GM21825 (cell line): ENCODE measurements around the gene IER2.
A peak's percentile ranks its signal among the peaks of the same experiment; 100 is the strongest.
"Not testable (repeated sequence)": the region's sequence is repeated elsewhere in the genome, so short reads cannot be mapped to it uniquely, and the experiment has no call there.

Experiments used
- ATAC-seq: cut with Tn5 transposase; IDR thresholded peaks from one replicate; pipeline ENCODE4 v1.9.1; 2021; ENCODE audit warnings: mild to moderate bottlenecking, moderate library complexity; ENCODE audit not compliant: unreplicated experiment

IER2 gene

DNA sequence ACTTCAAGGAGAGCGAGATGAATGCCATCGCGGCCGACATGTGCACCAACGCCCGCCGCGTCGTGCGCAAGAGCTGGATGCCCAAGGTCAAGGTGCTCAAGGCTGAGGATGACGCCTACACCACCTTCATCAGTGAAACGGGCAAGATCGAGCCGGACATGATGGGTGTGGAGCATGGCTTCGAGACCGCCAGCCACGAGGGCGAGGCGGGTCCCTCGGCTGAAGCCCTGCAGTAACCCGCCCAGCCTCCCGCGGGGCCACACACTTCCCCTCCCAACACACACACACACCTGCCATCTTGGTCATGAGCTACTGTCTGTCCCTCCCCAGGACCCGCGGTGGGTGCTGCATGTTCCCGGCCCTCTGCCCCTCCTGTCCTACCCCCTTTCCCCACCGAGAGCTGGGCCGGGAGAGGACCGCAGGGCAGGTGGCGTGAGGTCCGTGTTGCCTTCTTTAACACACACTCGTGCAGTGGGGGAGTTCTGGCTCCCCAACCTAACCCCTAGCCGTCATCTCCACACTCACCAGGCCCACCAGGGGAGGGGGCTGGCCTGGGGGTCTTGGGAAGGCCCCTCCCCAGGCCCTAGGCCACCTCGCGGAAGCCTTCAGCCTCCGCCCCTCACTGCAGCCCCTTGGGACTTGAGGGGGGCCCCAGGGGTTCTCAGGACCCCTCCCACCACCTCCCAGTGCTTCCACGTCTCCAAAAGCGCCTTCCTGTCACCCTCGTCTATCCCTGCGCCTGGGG, 11.9 kb upstream of the IER2 start:
- no peak for ATAC-seq

DNA sequence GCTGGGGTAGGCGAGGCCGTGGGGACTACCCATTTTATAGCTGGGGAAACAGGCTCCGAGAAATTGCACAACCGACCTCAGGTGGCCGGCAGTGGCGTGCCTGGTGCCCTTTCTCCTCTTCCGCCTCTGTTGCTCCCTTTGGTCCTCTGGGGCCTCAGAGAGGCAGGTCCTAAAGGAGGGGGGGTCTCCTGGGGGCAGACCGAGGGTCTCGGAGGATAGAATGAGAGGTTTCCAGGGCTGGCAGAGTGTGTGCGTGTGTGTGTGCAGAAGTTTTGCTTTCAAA, 11.4 kb upstream of the IER2 start:
- ATAC-seq: no peak

DNA sequence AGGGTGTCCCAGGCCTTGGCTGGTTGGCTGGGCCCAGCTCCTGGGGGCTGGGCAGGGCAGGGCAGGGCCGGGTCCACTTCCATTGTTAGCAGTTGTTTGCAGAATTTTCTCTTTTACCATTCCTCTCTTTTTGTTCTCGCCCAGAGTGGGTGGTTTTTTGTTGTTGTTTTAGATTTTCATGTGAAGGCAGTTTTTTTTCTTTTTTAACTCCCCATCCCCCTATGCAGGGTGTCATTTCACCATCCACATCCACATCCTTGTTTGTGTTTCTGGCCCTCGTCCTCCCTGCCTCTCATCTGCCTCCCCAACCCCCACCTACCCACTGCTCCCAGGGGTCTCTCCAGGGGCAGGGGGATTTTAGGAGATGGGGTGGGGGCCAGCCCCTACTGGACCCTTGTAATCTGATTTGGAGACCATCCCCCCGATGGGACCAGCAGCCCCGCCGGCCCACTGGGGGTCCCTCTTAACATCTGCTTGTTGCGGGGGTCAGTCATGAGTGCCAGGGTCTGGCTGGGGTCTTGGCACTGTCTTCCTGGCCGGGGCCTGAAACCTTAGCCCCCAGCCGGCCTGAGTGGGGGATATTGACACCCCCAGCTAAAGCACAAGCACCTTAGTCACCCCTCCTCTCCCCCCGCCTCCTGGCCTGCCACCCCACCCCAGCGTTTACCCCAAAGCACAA, 10.4 kb upstream of the IER2 start:
- no peak for ATAC-seq

DNA sequence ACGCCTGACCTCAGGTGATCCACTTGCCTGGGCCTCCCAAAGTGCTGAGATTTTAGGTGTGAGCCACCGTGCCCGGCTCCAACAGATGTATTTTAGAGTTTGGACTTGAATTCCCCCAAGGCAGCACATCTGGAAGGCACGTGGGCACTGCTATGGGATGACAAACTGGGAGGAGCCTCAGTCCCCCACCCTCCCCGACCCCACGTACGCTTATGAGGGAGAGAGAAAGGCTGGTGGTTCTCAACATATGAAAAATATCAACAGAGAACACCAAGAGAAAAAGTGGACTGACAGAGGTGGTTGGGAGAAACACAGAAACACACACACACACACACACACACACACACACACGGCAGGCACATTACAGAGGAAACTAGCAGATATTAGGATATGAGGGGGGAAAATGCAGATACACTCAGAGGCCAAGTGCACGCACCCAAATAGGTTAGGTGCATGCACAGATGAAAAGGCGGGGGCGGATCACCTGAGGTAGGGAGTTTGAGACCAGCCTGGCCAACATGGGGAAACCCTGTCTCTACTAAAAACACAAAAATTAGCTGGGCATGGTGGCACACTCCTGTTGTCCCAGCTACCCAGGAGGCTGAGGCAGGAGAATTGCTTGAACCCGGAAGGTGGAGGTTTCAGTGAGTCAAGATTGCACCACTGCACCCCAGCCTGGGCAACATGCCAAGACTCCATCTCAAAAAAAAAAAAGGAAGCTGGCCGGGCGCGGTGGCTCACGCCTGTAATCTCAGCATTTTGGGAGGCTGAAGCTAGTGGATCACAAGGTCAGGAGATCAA, 3.2 kb upstream of the IER2 start:
- ATAC-seq: no peak

DNA sequence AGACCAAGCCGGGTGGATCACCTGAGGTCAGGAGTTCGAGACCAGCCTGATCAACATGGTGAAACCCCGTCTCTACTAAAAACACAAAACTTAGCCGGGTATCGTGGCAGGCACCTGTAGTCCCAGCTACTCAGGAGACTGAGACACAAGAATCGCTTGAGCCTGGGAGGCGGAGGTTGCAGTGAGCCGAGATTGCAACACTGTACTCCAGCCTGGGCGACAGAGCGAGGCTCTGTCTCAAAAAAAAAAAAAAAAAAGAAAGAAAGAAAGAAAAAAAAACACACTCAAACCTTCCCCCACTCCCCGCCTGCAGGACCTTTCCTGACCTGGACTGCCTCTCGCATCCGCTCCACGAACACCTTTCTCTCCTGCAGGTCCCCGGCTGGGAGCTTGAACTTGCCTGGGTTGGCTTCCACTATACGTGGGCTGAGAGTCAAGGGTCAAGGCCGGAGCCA, 1.0 kb upstream of the IER2 start:
- ATAC-seq: not testable (repeated sequence)

DNA sequence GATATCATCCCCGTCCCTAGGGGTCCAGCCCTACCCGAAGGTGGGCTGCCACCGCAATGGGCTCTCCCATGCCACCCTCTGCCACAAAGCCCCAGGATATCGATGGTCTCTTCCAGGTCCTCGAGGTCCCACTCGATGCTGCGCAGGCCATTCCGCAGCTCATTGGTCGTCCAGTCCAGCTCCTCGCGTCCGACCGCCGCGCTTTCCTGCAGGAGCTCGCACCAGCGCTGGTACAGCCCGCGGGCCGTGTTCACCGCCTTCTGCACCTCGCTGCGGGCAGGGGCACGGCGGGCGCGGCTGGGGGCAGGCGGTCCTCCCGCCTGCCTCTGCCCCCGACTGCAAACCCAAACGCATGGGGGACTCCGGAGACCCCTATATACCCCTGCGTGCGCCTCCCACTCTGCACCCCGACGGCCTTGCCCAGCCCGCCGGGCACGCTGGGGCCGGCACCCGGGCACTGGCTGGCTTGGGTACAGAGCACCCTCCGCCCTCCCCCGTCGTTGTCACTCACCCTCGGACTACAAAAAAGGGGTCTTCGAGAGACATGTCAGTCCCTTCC, 504 bp upstream of the IER2 start:
- ATAC-seq: no peak

DNA sequence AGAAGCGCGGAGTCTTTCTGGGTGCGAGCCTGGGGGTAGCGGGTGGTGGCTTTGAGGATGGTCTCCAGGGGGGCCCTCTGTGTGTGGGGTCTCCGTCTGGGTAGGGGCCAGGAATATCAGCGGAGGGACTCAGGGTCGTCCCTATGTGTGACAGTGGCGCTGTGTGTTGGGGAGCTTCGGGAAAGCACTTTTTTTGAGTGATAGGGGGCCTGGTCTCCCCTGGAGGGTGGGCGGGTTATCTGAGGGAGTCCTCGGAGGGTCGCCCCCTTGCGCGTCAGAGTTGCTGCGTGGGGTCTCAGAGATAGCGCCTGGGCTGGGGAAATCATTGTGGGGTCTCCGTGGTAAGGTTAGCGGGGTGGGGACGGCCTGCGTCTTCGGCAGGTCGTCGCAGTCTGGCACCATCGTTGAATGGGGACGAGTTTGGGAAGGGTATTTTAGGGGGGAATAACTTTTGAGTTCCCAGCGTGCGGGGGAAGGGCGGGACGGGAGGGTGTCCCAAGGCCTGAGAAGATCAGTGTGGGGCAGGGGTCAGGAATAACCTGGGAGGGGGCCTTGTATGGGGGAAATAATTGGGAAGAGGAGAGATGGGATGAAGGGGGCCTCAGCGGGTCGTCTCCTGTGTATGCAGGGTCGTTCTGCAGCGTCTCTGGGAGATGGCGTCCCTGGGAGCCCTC, 857 bp downstream of the IER2 start:
- ATAC-seq: no peak

DNA sequence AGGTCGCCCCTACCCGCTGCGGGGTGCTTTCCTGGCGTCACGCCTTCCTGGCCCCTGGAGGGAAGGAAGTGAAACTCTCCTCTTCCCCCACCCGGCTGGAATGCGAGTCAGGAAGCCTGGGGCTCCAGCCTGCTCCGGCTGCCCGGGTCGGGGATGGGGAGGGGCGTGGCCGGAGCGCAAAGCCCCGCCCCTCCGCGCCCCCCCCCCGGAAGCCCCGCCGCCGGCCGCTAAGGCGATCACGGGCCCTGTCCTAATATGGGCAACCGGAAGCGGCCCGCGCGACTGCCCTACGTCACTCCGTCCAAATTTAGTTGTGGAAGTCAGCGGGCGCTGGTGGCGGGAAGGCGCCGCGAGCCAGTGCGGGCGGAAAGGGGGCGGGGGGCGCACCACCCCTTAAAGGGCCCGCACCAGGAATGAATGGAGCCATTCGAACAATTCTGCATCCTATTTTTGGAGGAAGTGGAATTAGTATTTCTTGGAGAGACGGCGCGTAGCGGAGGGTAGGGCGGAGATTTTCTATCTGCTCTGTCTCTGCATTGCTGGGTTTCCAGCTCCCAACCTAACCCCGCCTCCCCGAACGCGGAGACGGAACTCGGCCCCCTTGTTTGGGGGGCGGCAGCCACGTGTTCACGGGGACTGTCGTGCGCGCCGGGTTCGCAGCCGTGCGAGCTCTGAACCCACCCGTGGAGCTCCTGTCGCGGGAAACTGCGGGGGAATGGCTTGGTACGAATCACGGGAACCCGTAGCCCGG, 1.6 kb downstream of the IER2 start:
- peak; percentile 35 for ATAC-seq

DNA sequence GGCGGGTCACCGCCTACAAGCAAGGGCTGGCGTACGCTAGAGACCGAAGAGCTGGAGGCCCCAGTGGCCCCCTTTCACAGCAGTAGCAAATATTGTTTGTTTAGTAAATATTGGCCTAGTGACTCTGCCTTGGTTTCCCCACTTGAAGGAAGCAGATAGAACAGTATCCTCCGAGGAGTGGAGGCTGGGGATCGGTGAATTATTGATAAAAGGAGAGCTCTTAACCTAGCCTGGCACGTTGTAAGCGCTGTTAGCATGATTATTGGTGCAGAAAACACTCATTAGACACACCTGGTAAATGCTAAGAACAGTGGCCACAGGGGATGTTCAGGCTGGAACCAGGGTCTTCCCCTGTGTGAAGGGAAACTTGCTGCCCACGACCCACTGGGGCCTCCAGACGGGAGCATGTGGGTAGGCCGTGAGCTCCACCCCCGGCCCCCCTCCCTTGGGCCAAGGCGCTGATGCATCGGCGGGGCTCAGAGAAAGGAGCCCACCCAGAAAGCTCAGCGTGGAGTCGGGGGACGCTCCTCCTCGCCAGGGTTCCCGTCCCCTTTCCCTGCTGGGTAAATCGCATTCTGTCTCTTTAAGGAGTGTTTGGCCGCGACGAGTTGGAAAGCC, 2.3 kb downstream of the IER2 start:
- peak; percentile 4 for ATAC-seq

DNA sequence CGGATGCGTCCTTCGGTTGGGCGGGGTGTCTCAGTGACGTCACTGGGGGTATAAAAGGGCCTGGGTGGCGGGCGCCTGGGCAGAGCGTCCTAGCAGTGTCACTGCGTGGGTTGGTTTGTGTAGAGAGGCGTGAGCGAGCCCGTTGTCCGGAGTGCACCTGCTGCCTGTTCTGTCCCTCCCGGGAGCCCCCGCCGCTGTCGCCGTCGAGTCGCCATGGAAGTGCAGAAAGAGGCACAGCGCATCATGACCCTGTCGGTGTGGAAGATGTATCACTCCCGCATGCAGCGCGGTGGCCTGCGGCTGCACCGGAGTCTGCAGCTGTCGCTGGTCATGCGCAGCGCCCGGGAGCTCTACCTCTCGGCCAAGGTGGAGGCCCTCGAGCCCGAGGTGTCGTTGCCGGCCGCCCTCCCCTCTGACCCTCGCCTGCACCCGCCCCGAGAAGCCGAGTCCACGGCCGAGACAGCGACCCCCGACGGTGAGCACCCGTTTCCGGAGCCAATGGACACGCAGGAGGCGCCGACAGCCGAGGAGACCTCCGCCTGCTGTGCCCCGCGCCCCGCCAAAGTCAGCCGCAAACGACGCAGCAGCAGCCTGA, 2.9 kb downstream of the IER2 start:
- peak; percentile 25 for ATAC-seq

DNA sequence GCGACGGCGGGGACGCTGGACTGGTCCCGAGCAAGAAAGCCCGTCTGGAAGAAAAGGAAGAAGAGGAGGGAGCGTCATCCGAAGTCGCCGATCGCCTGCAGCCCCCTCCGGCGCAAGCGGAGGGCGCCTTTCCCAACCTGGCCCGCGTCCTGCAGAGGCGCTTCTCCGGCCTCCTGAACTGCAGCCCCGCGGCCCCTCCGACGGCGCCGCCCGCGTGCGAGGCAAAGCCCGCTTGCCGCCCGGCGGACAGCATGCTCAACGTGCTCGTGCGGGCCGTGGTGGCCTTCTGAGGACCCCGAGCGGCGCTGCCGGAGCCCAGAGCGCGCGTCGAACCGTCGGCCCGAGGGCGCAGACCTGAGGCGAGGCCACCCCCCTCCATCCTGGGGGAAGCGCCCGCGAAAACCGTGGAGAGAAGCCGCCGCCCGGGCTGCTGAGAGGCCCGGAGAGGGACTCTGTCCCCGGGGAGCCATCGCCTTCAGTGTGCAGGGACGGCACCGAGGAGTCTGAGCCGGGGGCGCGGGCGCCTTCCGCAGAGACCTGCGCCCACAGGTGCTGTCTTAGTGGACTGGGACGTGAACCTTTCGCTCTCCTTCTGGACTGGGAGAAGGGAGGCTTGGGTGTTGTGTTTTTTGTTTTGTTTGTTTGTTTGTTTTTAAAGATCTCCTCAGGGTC, 3.5 kb downstream of the IER2 start:
- no peak for ATAC-seq

DNA sequence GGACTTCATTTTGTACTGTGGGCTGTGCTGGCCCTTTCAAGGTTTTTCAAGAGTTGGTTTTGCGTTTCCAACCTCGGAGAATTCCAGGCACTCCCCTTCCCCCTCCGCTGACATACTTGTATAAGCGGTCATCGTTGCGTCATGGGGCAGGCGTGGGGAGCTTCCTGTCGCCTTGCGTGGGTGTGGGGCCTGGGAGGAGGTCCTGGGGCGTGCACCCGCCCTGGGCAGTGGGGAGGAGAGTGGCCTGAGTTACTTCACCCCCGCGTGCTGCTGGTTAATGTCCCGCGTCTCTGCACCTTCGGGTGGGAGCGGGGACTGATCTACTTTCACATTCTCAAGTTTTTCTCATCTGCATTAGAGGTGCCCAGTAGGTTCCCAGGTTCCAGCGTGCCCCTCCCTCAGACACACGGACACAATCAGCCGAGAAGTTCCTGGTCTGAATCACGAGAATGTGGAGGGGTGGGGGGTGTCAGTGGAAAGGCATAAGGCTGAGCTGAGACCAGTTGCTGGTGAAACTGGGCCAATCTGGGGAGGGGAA, 4.1 kb downstream of the IER2 start:
- no peak for ATAC-seq

DNA sequence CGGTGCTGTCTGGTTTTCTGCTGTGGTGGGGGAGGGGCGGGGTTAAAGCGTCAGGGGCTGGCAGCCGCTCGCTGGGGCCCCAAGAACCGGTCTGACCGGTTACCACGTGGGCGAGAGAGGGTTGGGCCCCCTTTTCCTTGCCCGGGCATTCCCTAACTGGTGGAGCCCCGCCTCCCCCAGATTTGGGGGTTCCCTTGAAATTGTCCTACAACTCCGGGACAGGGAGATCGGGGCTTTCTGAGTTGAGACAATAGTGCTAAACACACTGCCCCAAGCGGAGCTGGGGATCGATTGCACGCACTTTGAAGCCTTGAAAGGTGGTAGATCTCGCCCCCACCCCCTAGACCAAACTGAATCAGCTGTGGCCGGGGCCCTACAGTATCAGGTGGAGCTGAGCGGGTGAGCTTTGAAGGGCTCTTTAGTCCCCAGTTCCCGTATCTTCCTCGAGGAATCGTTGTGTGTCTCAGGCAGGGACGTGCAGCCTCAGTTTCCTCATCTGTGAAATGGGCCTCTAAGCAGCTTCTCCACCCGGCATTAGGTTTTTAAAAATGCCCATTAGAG, 4.8 kb downstream of the IER2 start:
- no peak for ATAC-seq

DNA sequence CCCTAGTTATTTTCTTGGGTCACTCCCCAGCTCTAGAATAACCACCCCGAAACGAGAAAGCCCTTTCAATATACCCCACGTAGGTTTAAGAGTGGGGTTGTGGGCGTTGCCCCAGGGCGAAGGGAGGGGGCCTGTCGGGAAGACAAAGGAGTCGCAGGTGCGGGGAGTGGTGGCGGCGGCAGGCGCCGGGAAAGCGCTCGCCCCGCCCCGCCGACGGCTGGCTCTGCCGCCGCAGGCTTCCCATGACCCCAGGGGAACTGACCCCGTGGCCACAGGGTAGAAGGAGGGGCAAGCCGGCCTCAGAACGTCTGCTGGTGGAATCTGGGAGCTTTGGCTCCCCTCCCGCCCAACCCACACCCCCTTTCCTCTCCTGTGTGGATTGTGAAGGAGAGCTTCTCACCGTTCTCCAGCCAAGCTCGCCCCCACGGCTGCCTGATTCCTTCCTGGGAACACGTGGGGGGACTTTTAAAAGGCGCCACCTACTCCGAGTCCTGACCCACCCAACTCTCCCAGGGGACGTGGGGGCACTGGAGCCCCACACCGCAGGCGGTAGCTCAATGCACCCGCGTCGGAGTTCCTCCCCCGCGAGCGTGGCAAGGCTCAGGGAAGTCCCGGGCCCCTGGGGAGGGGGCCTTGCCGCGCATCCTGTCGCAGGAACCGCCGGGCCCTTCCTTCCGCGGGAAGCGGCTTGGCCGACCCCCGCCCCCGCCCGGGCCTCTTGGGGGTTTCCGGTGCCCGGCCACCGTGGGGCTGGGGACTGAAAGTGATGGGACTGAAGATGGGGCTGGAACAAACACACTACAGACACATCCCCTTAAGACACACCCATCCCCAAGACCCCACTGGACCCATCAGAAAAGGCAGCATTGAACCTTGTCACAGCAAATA, 5.5 kb downstream of the IER2 start:
- no peak for ATAC-seq

DNA sequence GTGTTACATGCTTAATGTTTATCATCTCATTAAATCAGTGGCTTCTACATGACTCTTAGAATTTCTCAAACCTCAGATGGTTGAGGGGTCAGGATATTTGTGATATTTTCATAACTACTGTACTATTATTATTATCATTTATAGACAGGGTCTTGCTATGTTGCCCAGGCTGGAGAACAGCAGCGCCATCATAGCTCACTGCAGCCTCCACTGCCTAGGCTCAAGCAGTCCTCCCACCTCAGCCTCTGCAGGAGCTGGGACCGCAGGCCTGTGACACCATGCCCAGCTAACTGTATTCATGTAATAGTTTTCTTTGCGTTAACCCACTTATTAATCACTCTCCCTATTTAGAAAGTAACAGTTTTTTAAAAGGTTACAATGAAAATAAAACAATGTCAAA, 9.5 kb downstream of the IER2 start:
- no peak for ATAC-seq

DNA sequence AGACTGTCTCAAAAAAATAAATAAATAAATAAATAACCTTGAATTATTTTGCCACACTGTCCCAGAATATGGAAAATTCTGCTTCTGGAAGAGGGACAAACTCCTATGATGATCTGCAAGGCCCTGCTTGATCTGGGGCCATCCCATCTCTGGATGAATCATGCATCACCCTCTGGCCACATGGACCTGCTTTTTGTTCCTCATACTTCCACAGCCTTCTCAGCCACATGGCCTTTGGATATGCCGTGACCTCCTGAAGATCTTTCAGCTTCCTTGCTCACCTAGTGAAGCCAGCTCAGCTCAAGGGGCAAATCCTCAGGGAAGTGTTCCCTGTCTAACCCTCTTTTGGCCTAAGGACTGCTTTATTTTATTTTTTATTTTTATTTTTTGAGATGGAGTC, 10.3 kb downstream of the IER2 start:
- ATAC-seq: no peak
